NCI-H2196 (cell line): Measurements from ENCODE around the gene CCN6.
"Not testable (repeated sequence)": the region's sequence is repeated elsewhere in the genome, so short reads cannot be mapped to it uniquely, and the experiment has no call there.

Experiments
- DNase-seq: peaks from one replicate; lab custom pipeline; 2025; ENCODE audit not compliant: unreplicated experiment; lab: John Stamatoyannopoulos, UW

The CCN6 gene

DNA sequence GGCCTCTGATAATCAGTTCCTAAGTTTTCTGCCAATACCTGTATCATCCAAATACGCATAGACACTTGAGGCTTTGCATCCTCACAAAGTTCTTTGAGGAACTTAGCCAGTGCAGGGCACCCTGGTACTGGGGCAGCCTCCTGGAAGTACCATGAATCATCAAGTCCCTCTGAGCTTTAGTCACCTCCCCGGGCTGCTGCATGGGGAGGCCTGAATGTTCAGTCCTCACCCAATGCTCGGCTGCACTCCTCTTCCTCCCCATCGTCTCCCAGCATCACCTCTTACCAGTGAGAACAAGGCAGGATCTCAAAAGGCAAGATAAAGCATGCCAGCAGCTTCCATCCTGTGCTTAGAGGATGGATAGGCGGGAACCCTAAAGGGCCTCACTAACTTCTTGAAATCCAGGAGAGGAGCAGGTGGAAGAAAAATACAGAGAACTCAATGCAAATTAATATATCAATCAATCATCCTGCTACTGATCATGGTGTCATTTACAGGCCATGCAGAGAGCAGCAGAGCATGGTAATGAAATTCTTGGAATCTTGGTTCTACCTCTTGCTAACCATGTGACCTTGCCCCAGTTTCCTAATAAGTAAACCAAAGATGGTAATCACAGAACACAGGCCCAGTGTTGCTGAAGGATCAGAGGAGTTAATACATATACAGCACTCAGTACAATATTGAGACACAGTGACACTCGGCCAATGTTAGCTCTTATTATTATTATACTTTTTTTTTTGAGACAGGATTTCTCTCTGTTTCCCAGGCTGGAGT is 4.7 kb upstream of the CCN6 start:
- no peak for DNase-seq

- no peak for DNase-seq
Observed at GRCh38 chr6:112049996-112050395, 3.9 kb upstream of the CCN6 start.

DNA sequence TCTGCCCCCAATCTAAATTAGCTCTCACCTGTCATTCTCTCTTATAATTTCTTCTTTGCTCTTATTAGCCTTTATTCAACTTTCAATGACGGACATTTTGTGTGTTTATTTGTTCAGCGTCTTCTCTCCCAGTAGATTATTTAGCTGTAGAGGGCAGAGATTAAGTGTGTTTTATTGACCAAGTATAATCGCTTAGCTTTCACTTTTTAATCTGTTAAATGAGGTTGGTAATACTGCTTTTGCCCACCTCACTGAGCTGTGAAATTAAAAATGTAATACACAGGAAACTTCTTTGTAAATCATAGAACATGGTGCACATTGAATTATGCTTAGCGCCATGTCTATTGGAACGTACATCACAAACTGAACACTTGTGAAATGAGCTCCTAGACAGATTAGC is 3.5 kb upstream of the CCN6 start:
- DNase-seq, result no peak

DNA sequence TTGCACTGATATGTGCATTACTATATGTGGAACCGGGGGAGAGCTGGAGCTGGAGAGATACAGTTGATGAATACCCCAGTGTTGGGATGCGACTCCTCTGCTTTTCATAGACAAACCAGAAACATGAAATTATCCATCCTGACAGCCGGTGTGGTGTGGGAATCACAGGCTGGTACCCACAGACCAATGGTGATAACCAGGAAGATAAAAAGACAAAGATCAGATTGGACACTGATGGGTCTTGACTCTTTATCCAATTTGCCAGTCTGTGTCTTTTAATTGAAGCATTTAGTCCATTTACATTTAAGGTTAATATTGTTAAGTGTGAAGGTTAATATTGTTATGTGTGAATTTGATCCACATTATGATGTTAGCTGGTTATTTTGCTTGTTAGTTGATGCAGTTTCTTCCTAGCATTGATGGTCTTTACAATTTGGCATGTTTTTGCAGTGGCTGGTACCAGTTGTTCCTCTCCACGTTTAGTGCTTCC is 2.6 kb upstream of the CCN6 start:
- DNase-seq, result not testable (repeated sequence)

DNA sequence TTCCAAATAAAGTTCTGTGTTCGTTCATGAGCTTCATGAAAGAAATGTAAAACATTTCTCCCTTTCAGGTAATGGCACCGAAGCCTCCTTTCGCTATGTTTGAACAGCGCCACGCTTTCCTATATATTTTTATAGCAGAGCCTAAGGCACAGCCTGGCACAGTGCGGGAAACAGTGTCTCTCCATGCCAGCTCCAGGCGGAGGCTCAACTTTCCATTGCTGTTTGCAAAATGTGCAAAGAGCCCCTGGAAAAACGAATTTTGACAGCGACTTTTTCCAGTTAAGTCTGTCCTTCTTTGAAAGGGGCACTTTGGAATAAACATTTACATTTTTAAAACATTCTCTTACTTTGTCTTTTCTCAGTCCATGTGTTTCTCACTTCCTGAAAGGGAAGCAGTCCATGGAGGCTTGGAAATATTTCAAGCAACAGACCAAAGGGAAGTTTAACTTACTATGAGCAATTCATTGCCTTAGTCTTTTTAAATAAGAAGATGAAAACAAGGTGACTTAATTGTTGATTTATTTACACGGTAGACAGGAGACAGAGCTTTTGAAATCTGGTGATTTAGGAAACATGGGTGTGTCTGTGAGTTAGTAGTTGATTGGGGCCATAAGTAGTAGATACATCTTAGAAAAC is 769 bp downstream of the CCN6 start:
- DNase-seq, result no peak

- no peak for DNase-seq
Observed at GRCh38 chr6:112058243-112059032, 4.5 kb downstream of the CCN6 start.

GRCh38 chr6:112061605-112062004 is 7.7 kb downstream of the CCN6 start:
- DNase-seq, result no peak

- DNase-seq, result no peak
Observed at GRCh38 chr6:112062966-112063365, 9.1 kb downstream of the CCN6 start.

DNA sequence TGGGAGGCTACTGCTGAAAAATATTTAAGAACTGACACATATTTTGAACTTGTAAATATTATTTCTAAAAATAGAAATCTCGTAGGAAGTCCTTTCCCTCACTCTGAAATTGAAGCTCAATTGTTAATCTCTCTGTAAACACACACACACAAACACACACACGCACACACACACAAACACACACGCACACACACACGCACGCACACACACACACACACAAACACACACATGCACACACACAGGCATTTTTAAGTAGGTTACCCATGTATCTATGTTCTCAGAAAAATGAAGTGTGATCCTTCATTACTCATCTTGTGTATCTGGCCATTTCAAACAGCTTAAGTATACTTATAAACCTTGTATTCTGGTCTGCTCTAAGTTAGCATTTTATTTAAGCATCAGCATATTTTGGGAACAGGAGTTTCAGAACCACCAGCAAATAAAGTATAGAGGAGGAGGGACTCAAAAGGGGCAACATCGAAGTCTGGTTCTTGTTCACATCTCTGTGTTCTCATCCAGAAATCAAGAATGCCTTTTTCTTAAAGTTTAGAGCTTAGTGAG is 11.6 kb downstream of the CCN6 start:
- DNase-seq, result no peak

DNA sequence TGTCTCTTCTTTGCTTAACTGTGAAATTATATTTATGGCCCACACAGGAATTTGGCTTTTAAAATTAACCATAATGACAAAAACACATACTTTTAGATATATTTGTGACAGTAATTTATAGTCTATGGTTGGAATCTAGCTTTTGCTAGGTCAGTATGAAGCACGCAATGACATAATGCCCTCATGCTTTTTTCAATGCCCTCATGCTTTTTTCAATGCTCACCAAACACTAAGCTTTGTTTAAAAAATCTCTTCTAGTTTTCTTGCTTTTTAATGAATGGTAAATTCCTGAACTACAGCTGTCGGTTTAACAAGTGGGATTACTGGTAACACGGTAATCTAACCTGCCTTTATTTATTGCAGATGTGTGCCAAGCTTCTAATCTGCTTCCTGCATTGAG is 12.7 kb downstream of the CCN6 start:
- no peak for DNase-seq

- no peak for DNase-seq
Observed at GRCh38 chr6:112081569-112081968, 27.7 kb downstream of the CCN6 start.

DNA sequence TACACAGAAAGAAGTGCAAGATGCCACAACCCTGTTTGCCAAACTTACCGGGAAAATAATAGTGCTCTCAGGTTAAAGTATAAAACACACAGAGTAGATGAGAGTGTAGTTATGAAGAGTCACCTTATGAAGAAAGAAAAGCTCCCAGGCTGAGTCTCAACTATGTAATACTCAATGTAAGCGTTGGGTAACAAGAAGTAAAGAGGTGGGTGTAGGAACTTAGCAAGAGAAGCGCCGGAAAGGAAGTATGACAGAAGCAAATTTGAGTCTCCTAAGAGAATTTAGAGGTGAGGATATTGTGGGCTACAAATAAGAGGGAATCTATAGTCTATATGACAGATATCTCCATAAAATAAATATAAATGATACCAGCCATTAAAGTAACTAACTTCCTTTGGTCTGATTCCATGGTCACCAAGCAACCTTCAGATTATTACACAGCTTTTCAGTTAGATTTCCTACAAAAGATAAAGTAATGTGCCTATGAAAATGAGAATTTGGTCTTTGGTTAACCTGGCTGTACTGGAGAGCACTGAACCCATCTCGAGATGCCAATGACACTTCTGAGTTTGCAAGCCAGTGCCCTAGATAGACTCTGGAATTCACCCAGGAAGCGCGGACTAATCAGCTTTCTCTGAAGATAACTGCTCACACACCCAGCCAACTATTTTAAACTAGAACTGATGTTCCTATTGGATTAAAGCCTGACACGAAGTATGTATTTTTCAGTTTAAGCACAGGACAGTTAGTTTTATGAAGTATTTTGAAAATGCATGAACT is 31.6 kb downstream of the CCN6 start:
- DNase-seq, result no peak

DNA sequence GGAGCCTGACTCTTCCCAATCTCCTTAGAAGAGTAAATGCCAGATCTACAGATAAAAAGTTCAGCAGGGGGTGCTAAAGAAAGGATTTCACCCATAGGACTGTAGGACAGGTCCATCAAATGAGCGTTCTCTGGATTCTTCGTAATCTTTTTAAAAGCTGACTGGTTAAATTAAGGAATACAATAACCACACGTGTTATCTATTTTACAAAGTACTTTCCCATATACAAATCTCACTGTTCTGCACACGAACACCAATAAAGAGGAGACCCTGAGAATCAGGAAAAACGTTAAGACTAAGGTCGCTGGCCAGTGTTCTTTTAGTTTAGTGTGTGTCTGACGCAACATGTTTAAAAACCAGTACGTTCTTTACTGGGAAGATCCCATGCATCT is 32.8 kb downstream of the CCN6 start:
- DNase-seq, result peak; percentile 20

GRCh38 chr6:112087136-112087911 is 33.4 kb downstream of the CCN6 start, which contains the start of the genes FAM229B and TUBE1:
TSS of gene FAM229B (plus strand) at chr6:112087591. CDS start at chr6:112099284, 11,693 bp downstream.
TSS of gene TUBE1 (minus strand) at chr6:112087482. CDS start at chr6:112087434, 48 bp downstream.
- DNase-seq, result peak; percentile 95

DNA sequence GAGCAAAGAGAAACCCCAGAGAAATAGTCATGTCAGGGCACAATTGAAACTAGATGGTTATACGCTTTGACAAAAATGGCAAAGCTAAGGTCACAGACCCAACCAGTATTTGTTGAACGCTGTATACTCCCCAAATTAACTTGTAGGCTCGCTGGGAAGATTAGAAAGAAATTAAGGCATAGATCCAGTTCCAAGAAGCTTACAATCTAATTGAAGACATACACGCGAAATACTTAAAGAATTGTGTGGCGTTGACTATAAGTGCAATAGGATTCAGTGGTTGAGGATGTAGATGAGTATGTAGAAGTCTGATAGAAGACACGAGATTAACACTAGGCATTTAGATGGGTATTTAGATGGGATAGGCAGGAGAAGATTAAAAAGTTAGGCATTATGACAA is 34.0 kb downstream of the CCN6 start:
- no peak for DNase-seq

DNA sequence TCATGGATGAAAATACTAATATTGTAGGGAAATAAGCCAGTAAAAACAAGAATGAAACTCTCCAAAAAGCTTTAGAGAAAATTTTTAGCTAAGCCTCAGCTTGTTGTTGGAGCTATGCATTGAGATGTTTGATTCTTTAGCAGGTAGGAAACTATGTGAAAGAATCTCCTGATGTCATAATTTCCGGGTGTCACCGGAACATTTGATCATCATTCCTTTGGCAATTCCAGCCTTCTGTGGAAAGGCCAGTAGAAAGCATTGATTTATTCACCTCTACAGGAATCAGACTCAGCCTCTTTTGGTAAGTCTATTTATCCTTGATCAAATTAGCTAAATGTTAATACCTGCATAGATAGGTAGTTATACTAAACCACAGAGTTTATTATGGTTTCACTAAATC is 43.0 kb downstream of the CCN6 start:
- DNase-seq, result no peak

DNA sequence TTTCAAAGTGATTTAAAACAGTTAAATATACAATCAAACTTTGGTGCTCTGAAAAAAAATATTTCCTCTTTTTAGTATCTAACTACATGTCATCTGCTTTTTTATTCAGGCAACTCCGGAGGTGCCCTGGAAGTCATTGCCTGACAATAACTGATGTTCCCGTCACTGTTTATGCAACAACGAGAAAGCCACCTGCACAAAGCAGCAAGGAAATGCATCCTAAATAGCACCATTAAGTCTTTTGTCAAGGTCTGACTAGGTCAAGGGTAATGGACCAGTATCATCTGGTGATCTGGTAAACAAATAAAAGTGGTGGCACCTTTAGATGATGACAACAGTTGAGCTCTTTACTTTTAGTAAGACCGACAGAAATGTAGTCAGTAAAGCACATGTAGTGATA is 46.7 kb downstream of the CCN6 start:
- no peak for DNase-seq

DNA sequence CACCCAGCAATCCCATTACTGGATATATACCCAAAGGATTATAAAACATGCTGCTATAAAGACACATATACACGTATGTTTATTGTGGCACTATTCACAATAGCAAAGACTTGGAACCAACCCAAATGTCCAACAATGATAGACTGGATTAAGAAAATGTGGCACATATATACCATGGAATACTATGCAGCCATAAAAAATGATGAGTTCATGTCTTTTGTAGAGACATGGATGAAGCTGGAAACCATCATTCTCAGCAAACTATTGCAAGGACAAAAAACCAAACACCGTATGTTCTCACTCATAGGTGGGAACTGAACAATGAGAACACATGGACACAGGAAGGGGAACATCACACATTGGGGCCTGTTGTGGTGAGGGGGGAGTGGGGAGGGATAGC is 52.1 kb downstream of the CCN6 start:
- not testable (repeated sequence) for DNase-seq

DNA sequence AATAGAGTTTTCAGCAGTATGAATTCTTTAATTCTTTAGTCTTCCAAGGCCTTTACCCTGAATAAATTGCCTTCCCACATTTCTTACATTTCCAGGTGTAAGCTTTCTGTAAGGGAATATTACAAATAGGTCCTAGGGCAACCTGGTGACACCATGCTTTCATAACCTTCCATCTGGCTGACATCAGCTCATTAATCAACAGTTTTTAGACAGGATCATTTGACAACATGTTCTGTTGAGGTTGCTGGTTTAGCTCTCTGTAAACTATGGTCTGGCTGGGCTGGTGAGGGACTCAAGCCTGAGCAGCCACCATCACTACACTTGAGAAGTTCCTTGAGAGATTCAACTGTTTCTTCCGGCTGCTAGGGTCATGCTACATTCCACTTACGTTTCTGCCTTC is 52.7 kb downstream of the CCN6 start:
- DNase-seq, result no peak

GRCh38 chr6:112109262-112109661 is 55.4 kb downstream of the CCN6 start:
- DNase-seq, result no peak
